ENCODE measurements around the gene GPLD1. TPM values are rescaled to one million over a fixed set of nuclear protein-coding genes. Genes with fewer than 3 reads are reported as not detected.

GPLD1 gene
- total RNA-seq, 4 donors from 2014 or later: 24.4 to 69.6 (median 50.8) TPM

DNA sequence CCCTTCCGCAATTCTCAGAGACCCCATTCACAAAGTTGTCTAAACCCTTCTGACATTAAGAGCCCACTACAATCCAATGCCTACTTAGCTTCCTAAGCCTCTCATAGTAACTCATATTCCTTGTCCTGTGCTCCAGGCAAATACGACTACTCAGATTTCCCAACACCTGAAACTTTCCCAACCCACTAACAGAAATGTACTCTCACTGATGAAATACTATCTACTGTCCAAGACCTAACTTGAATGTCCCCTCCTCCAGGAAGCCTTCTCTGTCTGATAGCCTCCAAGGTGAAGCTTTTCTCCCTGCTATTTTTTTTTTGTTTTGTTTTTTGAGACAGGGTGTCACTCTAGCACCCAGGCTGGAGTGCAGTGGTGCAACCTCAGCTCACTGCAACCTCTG is 30.4 kb downstream of the GPLD1 start:
- DNase-seq (ENCODE audit: low spot score in 2 of 2): no peak
- WGBS, 2 donors: 86 to 89% methylated on average over 2 of the region's 2 CpGs
- no peak for TF ChIP-seq POLR2A (IDR thresholded peaks at IDR 0.05)
- TF ChIP-seq, protein P1, sequence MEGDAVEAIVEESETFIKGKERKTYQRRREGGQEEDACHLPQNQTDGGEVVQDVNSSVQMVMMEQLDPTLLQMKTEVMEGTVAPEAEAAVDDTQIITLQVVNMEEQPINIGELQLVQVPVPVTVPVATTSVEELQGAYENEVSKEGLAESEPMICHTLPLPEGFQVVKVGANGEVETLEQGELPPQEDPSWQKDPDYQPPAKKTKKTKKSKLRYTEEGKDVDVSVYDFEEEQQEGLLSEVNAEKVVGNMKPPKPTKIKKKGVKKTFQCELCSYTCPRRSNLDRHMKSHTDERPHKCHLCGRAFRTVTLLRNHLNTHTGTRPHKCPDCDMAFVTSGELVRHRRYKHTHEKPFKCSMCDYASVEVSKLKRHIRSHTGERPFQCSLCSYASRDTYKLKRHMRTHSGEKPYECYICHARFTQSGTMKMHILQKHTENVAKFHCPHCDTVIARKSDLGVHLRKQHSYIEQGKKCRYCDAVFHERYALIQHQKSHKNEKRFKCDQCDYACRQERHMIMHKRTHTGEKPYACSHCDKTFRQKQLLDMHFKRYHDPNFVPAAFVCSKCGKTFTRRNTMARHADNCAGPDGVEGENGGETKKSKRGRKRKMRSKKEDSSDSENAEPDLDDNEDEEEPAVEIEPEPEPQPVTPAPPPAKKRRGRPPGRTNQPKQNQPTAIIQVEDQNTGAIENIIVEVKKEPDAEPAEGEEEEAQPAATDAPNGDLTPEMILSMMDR (IDR thresholded peaks at IDR 0.05): no peak
- intact Hi-C loops (cut with DNase I; ENCODE audit: low total_unique reads): no loop called here
- H3K4me3 ChIP-seq (ENCODE audit: low read depth, poor library complexity, severe bottlenecking): no peak overlapping the region

DNA sequence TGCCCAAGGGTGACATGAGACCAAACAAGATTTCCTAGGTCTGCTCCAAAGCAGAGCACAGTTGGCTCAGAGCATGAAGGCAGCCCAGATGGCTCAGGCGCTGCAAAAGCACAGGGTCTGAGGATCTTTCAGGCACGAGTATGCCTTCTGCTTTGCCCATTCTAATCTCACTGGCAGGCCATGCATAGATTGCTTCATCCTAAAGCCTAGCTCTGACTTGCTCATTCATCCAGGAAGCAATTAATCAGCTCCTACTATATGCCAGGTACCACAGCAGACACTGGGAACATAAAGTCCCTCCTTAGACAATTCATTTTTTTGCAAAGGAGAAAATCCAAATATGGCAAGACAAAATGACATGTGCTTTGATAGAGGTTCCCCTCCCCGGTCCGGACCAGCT is 31.2 kb downstream of the GPLD1 start:
- no peak for TF ChIP-seq POLR2A (IDR thresholded peaks at IDR 0.05)
- TF ChIP-seq, protein P1 (IDR thresholded peaks at IDR 0.05): no peak
- 63 to 65% methylated on average over 2 to 4 of the region's 4 CpGs for WGBS, 2 donors
- intact Hi-C loops (cut with DNase I; ENCODE audit: low total_unique reads): no loop called here
- no peak for DNase-seq (ENCODE audit: low spot score in 2 of 2)
- H3K4me3 ChIP-seq (ENCODE audit: low read depth, poor library complexity, severe bottlenecking): no peak overlapping the region

DNA sequence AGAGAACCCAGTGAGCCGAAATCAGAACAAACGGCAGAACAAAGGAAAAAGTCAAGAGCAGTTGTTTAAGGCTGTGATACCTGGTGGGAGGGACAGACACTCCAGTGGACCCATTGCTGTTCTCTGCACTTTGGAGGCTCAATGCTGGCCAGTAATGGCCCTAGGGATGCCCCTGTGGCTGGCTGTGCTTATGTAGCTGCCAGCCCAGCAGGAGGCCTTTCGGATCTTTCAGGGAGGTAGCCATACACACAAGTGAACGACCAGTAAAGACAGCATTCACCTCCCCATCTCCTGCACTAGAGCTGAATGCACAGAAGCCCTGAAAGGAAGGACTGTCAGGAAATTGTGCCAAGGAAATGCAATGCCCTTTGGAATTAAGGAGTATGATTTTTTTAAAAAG is 34.3 kb downstream of the GPLD1 start:
- TF ChIP-seq, protein P1 (IDR thresholded peaks at IDR 0.05): no peak
- WGBS, 2 donors: 87% methylated on average over 4 of the region's 4 CpGs
- DNase-seq (ENCODE audit: low spot score in 2 of 2): peak in 1 of 2 donors; percentile 42
- intact Hi-C loops (cut with DNase I; ENCODE audit: low total_unique reads): no loop called here
- H3K4me3 ChIP-seq (ENCODE audit: low read depth, poor library complexity, severe bottlenecking): no peak overlapping the region

DNA sequence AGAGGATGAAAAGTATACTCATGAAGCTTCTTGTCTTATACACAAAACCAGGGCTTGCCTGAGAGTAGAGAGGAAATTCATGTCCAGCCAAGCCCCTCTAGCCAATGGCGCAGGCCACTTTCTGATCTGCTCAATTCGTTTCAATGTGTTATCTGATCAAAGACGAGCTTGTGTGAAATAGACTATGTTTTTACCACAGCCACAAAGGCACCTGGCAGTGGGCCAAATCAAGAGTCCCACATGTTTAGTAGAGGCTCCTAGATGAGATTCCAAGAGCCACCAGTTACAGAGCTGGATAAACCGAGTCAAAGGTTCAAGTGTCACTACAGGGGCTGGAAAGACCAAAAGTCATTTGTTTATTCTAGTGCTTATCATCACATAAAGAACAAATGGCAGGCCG is 34.9 kb downstream of the GPLD1 start:
- peak in 1 of 2 donors; percentile 74 for DNase-seq (ENCODE audit: low spot score in 2 of 2)
- WGBS, 2 donors: 87 to 89% methylated on average over 5 of the region's 5 CpGs
- intact Hi-C loops (cut with DNase I; ENCODE audit: low total_unique reads): no loop called here

DNA sequence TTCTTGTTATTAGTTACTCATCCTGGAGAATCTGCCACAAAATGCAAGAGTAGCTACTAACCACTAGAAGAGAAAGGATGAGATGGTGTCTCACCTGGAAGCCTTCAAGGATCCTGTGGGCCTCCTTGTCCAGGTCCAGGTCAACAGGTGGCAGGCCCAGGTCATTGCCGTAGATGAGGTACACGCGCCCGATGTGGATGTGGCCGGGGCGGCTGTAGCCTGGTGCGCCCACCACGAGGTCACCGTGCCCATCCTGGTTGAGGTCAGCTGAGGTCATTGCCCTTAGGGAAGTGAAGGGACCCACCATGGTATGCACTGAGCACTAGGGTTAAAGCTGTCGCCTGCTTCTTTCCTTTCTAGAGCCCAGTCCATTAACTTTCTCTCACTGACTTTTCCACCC is 35.5 kb downstream of the GPLD1 start:
- TF ChIP-seq, protein P1 (IDR thresholded peaks at IDR 0.05): no peak
- no peak for TF ChIP-seq POLR2A (IDR thresholded peaks at IDR 0.05)
- WGBS, 2 donors: 91 to 94% methylated on average over 10 of the region's 10 CpGs
- no peak for DNase-seq (ENCODE audit: low spot score in 2 of 2)
- intact Hi-C loops (cut with DNase I; ENCODE audit: low total_unique reads): no loop called here
- no peak overlapping the region for H3K4me3 ChIP-seq (ENCODE audit: low read depth, poor library complexity, severe bottlenecking)

More for the DNA sequence above, 34.9 kb downstream of the GPLD1 start:
- no peak overlapping the region for H3K4me3 ChIP-seq (ENCODE audit: low read depth, poor library complexity, severe bottlenecking)
- TF ChIP-seq POLR2A (IDR thresholded peaks at IDR 0.05): no peak
- TF ChIP-seq, protein P1 (IDR thresholded peaks at IDR 0.05): no peak
